ENCODE measurements around the gene STX8. TPM values are rescaled to one million over a fixed set of nuclear protein-coding genes. Genes with fewer than 3 reads are reported as not detected.

STX8 gene
- total RNA-seq, 4 donors from 2014 or later: 58.6 to 86.9 (median 66.3) TPM

DNA sequence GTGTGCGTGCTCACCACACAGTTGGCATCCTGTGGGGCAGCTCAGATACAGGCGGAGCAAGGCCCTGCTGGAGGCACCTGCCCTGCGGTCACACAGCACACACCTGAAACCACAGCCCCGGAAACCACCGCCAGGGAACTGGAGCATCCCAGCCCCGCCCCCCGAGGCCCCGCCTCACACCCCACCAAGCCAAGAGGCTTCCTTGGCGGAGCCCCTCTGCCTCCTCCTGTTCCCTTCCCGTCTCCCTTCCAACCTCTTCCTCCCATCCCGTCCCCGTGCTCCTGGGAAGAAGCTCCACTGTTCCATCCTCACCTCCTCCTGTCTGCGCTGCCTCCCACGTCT is 348.9 kb downstream of the STX8 start:
- no peak for ATAC-seq (ENCODE audit: low FRiP score)
- DNase-seq (ENCODE audit: low spot score): no peak
- TF ChIP-seq, protein P1, sequence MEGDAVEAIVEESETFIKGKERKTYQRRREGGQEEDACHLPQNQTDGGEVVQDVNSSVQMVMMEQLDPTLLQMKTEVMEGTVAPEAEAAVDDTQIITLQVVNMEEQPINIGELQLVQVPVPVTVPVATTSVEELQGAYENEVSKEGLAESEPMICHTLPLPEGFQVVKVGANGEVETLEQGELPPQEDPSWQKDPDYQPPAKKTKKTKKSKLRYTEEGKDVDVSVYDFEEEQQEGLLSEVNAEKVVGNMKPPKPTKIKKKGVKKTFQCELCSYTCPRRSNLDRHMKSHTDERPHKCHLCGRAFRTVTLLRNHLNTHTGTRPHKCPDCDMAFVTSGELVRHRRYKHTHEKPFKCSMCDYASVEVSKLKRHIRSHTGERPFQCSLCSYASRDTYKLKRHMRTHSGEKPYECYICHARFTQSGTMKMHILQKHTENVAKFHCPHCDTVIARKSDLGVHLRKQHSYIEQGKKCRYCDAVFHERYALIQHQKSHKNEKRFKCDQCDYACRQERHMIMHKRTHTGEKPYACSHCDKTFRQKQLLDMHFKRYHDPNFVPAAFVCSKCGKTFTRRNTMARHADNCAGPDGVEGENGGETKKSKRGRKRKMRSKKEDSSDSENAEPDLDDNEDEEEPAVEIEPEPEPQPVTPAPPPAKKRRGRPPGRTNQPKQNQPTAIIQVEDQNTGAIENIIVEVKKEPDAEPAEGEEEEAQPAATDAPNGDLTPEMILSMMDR (IDR thresholded peaks at IDR 0.05): no peak

DNA sequence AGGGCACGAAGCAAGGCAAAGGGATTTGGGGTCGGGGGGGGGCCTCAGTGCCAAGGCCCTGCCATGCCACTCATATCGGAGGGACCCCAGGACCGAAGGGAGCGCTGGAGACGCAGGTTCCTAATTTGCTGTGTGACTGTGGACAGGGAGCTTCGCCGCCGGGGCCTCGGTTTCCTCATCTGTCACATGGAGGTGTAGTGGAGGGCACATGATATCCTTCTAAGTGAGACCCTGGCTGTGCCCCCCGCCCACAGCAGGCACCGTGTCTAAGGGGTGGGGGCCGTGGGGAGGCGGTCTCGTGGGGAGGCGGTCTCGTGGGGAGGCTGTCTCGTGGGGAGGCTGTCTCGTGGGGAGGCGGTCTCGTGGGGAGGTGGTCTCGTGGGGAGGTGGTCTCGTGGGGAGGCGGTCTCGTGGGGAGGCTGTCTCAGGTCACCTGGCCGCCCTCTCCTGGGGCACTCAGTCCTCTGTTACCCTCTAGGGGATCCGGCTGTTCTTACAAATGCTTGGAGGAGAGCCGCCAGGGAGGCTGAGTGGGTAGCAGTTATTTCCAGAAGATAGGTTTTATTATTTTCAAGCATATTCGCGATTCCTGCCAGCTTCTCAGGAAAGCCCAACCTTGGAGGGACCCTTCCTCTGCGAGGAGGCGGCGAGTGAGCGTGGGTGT is 349.4 kb downstream of the STX8 start:
- DNase-seq (ENCODE audit: low spot score): no peak
- ATAC-seq (ENCODE audit: low FRiP score): no peak
- TF ChIP-seq, protein P1 (IDR thresholded peaks at IDR 0.05): no peak

DNA sequence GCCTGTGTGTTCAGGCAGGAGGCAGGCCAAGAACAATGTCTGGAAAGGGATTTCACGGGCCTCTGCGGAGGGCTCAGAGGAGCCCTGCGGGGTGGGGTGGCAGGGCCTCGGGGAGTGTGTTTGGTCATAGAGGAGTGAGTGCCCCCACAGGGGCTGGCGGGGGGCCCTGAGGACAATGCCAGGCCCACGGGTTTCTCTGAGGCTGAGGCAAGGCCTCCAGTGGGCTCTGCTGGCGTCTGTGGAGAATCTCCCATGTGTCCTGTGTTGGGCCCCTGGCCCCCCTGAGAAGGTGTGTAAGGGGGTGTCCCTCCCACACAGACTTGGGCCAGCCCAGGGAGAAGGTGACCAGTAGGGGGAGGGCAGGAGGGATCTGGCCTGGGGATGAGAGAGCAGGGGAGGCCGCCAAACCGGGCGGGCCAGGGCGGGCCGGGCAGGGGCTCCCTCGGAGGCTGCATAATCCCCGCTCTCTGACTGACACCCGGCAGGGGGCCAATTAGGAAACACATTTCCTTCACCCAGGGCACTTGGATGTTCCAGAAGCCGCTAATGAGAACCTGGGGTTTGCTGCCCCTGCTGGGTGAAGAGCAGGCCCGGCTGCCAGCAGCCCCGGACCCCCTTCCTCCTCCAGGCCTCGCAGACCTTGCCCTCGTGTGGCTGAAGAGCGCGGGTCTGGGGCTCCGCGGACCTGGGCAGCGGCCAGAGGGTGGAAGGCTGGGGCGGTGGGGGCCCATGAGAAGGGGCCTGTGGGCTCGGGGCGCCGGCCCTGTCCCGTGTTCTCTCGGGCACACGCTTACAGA is 350.1 kb downstream of the STX8 start:
- no peak for DNase-seq (ENCODE audit: low spot score)
- TF ChIP-seq, protein P1 (IDR thresholded peaks at IDR 0.05): no peak
- ATAC-seq (ENCODE audit: low FRiP score): no peak

DNA sequence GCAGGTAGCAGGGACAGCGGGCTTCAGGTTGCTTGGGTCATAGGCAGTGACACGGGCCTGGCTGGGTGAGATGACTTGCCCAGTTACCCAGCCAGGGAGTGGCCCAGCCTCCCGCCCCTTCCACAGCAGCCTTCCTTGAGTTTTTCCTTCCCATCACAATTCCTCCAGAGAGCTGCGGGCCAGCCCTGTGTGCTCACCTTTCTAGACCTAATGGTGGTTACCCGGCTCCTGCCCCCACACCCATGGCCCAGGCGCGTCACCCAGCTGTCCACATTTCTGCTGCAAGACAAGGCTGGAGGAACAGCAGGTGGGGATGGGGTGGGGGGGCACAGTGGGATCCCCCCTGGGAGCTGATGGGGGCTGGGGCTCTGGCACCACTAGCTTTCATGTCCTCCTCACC is 351.1 kb downstream of the STX8 start:
- TF ChIP-seq, protein P1 (IDR thresholded peaks at IDR 0.05): no peak
- ATAC-seq (ENCODE audit: low FRiP score): no peak
- no peak for DNase-seq (ENCODE audit: low spot score)

DNA sequence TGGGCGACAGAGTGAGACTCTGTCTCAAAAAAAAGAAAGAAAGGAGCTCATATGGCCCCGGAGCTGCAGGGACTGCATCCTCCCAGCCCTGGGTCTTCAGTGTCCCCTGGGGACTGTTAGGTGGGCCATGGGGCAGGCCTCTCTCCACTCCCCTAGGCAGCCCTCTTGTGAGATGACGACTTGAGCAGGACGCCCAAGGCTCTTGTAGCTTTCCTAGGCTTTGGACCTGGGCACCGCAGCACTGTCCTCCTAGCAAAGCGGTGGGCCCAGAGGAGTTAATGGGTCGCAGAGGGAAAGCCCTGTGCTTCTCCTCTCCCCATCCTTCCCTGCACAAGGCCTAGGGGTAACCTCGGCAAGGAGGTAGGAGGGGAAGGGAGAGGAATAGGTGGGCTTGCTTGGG is 352.1 kb downstream of the STX8 start:
- ATAC-seq (ENCODE audit: low FRiP score): no peak
- no peak for DNase-seq (ENCODE audit: low spot score)
- TF ChIP-seq, protein P1 (IDR thresholded peaks at IDR 0.05): no peak

DNA sequence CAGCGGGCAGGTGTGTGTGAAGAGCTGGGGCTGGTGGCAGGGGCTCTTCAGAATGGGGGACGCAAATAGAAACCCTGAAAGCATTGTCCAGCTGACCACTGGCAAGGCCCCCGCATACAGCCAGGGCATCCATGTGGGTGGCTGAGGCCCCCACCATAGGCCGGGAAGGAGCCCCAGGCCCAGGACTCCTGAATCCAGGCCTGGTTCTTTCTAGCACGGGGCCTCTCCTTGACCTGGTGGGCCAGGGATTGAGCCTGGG is 353.8 kb downstream of the STX8 start:
- TF ChIP-seq, protein P1 (IDR thresholded peaks at IDR 0.05): no peak
- ATAC-seq (ENCODE audit: low FRiP score): no peak

More for the DNA sequence above, 353.8 kb downstream of the STX8 start:
- DNase-seq (ENCODE audit: low spot score): no peak

Measured in omental fat pad (tissue), 4 donors.